ENCODE results near the gene LRRC23.

Gene LRRC23

DNA sequence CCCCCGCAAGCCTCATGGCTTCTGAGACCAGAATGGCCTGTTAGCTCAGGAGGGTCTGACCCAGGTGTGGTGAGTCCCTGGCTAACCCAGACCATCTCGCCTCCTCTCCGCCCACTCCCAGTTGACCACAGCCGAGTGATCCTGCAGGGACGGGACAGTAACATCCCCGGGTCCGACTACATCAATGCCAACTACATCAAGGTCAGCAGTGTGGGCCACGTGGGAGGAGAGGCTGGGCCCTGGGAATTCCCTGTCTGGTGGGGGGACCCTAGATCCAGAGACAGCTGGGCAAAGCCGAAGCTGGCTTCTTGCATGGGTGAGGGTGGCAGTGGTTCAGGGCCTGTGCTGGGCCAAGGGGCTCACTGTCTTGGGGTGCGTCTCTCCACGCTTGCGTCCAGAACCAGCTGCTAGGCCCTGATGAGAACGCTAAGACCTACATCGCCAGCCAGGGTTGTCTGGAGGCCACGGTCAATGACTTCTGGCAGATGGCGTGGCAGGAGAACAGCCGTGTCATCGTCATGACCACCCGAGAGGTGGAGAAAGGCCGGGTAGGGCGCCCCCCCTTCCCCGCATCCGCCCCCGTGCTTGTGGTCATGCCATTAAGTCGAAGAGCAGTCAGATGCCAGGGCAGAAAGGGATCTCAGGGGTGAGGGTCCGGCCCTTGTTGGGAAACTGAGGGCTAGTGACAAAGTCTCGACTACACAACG lies 51.6 kb downstream of the LRRC23 start:
- DNase-seq (ENCODE audit: low read depth in 2 of 2) = no peak

- no peak for DNase-seq (ENCODE audit: low read depth in 2 of 2)
These were observed 52.6 kb downstream of the LRRC23 start for GRCh38 chr12:6957151-6957701.

GRCh38 chr12:6957741-6958608 lies 53.4 kb downstream of the LRRC23 start:
- DNase-seq (ENCODE audit: low read depth in 2 of 2) = no peak

DNA sequence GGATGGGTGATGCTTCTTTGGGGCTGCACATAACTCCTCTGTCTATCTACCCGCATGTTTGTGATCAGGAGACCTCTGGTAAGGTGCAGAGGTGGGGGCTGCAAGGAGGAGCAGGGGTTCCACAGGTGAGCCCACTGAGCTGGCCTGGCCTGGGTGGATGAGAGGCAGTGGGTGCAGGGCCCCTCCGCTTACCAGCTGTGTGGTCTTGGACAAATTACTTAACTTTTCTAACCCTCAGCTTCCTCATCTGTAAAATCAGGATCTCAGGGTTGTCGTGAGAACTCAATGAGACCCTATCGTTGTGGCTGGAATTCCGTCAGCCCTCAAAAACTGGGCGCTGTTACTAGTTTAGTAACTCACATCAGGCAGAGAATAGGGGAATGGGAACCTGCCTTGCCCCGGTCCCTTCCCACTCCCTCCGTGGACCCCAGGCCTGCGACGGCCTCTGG lies 54.0 kb downstream of the LRRC23 start:
- DNase-seq (ENCODE audit: low read depth in 2 of 2) = no peak

- DNase-seq (ENCODE audit: low read depth in 2 of 2) = peak in 1 of 2 donors; percentile 64
These were observed 54.6 kb downstream of the LRRC23 start for GRCh38 chr12:6959058-6959804.

DNA sequence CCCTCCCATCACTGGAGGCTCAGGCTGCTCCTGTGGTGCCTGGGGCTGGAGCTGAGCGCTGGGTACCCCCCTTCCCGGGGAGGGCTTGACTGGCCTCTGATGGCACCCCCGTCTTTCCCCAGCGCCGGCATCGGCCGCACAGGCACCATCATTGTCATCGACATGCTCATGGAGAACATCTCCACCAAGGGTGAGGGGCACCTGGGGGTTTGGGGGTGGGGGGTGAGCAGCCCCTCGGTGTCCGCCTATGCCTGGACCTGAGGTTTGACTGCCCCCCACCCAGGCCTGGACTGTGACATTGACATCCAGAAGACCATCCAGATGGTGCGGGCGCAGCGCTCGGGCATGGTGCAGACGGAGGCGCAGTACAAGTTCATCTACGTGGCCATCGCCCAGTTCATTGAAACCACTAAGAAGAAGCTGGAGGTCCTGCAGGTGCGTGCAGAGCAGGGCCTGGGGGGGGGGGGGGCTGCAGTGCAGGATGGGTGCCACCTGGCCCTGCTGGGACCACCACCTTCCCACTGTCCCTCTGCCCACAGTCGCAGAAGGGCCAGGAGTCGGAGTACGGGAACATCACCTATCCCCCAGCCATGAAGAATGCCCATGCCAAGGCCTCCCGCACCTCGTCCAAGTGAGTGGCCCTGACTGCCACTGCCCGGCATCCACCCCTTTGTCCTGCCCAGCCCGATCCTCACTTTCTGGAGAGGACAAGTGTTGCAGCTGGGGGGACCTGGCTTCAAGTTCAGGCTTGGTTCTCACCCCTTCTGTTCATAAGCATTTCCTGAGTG lies 55.4 kb downstream of the LRRC23 start:
- DNase-seq (ENCODE audit: low read depth in 2 of 2) = no peak

DNA sequence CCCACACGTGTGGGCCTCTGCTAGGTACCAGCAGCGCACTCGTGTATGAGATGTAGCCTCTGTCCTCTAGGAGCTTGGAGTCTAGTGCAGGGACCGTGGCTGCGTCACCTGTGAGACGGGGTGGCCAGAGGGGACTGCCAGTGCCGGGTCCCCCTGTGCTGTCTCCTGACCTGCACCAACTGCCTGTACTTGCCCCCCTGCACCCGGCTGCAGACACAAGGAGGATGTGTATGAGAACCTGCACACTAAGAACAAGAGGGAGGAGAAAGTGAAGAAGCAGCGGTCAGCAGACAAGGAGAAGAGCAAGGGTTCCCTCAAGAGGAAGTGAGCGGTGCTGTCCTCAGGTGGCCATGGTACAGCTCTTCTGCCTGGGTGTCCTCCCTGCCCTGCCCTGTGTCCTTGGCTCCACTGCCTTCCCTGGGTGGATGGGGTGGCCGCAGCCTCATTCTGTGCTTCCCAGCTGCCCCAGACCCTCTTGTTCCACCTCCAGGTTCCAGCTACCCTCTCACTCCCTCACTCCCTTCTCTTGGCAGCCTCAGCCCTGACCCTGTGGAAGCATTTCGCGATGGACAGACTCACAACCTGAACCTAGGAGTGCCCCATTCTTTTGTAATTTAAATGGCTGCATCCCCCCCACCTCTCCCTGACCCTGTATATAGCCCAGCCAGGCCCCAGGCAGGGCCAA lies 56.1 kb downstream of the LRRC23 start:
- no peak for DNase-seq (ENCODE audit: low read depth in 2 of 2)

- peak; percentile 93 to 96 for DNase-seq (ENCODE audit: low read depth in 2 of 2)
These were observed 56.7 kb downstream of the LRRC23 start for GRCh38 chr12:6961278-6961694.

DNA sequence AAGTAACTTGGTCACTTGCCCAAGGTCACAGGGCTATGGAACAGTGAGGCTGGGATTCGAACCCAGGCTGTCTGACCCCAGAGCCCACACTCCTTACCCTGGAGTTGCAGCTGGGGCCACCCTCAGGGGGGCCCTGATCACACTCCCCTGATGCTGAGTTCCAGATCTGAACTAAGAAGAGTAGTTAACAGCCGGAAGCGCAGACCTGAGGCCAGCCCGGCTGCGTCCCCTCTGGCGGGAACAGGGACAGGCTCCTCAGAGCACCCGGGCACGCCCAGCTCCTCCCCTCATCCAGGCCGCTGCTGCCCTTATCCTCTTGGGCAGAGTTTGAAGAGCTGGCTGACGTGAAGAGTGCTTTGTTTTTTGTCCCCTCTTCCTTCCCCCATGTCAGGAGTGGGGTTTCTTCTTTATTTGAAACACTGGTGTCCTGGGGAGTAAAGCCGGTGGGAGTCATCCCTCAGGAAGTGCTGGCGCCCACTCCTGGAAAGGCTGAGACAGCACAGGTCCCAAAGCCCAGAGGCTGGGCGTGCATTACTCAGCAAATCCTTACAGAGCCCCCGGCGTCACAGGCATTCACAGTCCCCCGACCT lies 57.2 kb downstream of the LRRC23 start:
- DNase-seq (ENCODE audit: low read depth in 2 of 2) = no peak

DNA sequence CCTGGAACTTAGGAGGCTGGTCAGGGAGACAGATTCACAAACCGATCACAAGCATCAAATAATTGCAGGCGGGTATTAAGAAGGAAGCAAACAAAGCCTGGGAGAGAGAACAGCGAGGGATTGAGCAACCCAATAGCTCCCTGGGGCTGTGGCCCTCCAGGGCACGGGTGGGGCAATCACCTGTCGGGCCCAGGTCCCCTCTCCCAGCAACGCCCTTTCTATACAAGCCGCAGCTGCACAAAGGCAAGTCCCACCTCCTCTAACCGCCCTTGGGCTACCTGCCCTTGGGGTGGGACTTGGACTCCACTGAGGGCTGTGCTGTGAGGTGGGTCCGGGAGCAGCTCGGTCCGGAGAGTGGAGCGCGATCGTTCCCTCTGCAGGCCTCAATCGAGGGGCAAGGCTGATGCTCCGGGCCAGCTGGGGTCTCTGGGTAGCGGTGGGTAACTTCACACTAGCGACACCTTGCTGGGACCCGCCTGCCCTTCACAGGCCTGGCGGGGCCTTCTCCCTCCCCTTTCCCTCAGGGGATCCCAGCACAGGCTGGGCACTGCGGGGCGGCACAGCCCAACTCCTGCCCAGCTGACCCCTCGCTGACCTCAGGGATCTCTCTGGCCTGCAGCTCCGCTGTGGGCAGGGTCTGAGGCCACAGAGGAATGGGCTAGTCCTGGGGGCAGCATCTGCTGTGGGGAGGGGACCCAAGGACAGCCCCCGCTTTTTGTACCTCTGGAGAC lies 57.8 kb downstream of the LRRC23 start:
- no peak for DNase-seq (ENCODE audit: low read depth in 2 of 2)

GRCh38 chr12:6963016-6963731 lies 58.6 kb downstream of the LRRC23 start:
- no peak for DNase-seq (ENCODE audit: low read depth in 2 of 2)

Data from activated CD8-positive, alpha-beta memory T cell treated with anti-CD3 and anti-CD28 coated beads for 4 hours (primary cell).